ENCODE data around the gene JPH4.

Gene JPH4

DNA sequence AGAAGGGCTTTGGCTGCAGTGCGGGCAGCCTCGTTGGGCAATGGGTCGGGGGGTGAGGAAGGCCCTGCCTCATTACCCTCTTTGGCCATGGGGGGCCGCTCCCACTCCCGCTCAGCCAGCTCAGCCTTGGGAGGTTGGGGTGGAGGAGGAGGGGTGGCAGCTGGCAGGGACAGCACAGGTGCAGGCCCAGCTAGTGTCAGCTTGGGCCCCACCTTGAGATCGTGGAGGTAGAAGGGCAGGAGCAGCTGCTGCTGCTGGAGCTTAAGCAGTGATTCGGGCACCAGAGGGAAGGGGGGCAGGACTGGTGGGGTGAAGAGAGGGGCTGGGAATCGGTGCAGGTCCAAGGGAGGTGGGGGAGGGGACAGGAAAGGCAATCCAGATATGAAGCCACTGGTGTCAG lies 53.0 kb downstream of the JPH4 start:
- DNase-seq (ENCODE audit: low spot score), result no peak

DNA sequence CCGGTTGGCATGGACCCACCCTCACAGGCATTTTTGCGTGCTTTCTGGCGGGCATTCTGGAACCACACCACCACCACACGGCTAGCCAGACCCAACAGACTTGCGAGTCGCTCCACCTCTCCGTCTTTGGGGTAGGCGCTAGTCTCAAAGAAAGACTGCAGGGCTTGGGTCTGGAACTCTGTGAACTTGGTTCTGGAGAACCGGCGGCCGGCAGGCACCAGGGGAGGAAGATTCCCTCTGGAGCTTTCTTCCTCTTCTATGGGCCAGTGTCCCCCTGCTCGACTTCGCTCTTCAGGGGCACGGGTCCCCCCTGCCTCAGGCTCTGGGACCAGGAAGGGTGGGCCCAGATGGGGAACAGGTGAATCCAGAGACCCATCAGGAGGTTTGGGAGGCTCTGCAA lies 53.6 kb downstream of the JPH4 start:
- peak; percentile 2 for DNase-seq (ENCODE audit: low spot score)

DNA sequence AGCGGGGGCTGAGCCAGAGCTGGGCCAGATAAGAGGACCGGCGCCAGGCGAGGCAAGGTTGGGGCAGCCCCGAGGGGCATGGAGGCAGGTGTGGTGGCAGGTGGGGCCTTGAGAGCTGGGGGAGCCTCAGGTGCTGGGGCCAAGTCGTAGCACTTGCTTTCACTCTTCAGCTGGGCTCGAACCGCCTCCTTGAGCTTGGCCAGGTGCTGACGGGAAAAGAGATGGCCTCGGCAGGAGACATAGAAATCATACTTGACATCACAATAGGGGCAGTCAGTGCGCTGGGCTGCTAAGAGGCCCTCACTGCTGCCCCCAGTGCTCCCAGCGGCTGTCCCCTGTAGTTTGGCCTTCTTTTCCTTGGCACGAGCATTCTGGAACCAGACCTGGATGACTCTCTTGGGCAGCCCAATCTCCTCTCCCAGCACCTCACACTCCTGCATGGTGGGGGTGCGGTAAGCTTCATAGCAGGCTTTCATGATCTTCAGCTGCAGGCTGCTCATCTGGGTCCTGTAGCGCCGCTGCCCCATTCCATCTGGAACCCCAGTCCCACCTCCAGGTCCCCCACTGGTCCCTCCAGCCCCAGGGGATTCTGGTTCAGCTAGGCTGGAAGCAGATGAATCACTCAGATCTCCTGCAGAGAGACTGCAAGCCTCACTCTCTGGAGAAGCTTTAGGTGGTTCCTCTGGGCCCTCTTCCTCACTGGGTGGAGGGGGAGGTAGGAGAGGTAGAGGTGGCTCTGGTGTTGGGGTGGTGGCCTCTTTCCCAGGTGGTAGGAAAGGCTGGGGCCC lies 55.2 kb downstream of the JPH4 start:
- DNase-seq (ENCODE audit: low spot score), result no peak

DNA sequence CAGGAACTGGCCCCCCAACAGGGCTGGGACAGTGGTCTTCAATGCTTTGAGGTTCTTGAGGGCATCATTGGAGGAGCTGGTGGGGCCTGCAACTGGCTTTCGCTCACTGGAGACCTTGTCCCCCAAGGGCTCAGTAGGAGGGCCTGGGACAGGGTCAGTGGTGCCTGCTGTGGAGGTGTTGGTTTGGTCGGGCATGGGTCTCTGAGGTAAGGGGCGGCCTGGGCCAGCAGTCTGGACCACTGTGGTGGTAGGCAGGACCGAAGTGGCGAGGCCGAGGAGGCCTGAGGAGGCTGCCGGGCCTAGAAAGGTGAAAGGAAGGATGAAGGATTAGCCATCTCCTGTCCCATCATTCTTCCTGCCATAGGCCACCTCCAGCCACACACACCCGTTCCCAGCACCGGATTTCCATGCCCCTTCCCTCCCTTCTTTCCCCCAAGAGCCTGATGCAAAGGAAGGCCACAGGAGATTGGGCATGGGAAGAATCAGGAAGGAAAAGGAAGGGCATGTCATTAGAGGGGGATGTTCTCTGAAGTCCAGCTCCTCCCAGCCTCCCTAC lies 55.9 kb downstream of the JPH4 start:
- DNase-seq (ENCODE audit: low spot score), result no peak

DNA sequence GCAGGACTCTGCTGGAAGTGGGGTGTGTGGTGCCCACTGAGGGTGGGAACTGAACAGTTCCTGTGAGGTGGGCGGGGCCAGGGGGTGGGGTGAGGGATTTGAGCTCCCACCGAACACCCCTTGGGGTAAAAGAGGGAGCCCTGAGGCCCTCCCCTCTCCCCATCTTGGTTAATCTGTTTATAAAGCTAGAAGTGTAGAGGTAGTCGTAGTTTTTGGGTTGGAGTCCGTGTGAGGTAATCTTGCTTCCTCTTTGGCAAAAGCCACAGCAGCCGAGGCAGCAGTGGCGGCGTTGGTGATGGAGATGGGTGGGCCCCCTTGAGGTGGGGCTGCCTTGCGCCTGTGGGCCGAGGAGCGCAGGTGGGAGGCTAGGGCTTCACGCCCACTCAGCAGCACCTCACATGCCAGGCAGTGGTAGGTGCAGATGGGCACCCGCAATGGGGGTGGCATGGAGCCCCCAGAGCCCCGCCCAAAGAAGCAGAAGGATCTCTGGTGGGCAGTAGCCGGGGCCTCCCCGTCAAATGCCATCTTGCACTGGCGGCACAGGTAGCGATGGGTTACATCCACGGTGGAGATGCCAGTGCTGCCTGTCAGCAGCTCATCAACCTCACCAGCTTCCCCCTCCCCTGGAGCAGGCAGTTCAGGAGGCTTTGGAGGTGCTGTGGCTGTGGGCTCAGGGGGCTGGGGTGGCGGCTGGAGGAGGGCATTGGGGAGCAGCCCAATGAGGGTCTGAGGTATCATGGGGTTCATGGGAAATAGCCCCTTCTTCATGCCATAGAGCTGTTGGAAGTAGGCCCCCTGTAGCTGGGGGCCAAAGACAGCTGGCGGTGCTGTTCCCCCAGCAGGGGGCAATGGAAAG lies 56.6 kb downstream of the JPH4 start:
- DNase-seq (ENCODE audit: low spot score), result no peak

DNA sequence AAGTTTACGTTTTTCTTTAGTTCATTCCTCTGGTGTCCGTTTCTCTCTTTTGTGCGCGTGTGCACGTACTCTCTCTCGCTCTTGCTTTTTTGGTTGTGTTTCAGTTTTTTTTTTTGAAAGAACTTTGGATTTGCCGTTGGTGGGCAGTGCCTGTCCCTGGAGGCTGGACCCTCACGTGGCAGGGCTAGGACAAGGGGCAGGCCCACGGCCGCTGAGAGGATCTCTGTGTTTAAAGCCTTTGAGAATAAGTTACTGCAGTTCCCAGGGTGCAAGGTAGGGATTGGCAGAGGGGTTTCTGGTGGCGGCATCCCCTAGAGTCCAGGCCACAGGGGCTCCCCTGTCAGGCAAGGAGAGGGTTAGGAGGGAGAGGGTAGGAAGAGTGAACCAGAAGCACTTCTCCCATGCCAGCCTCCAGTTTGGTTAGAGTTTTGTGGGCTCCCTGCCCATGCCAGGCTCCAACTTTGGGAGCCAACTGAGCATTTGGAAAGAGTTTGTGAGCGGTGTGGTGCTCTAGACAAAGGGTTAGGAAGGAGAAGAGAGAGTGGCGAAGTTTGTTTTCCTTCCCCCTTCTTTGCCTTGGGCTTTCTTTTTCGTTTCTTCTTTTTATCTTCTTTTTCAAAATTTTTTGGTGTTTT lies 57.6 kb downstream of the JPH4 start:
- DNase-seq (ENCODE audit: low spot score), result no peak

DNA sequence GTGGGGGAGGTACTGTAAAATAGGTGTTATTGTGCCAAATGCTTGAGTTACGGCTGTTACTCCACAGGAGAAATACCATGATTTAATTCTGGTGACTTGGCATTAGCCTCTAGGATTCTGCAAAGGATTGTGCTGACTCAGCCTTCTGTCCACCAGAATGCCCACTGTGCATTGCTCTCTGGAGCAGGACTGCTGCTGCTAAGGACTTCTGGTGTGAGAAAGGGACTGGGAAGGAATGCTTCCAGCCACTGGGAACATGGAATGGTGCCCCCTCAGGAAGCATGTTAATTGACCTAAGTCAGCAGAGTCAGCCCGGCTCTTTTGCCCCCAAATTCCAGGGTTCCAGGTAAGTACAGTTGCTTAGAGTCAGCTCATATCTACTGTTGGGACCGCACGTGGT lies 59.9 kb downstream of the JPH4 start:
- DNase-seq (ENCODE audit: low spot score), result peak; percentile 44

Data from iPS-NIHi11 (cell line).